H1 (cell line): ENCODE data around the gene TXNDC5. TPM values are rescaled to one million over a fixed set of nuclear protein-coding genes. Genes with fewer than 3 reads are reported as not detected.

Experiments
- TAF1 ChIP-seq: IDR thresholded peaks from 2 replicates; pipeline ENCODE4 v1.6.1; 2011; ENCODE audit warnings: mild to moderate bottlenecking, low read depth, low read length
- polyA plus RNA-seq, 7 experiments: library from polyadenylated mRNA; depleted of rRNA in 3 of 7; stranded (reverse) in 5 of 7; unstranded in 2 of 7; fragments of >200 nt in 5 of 7; fragments of 200-250 nt in 2 of 7; gene quantifications; 1 replicate in 5 of 7; 2 replicates in 1 of 7; 4 replicates in 1 of 7; pipeline versions ENCODE4 v1.2.1 to v1.2.3, GENCODE V29; 2011 to 2013; ENCODE audit warnings: missing spikeins in 2 of 7, mixed read lengths in 2 of 7
- total RNA-seq: library from RNA; stranded (reverse); fragmentation: NEBNext Ultra II Directional; extraction: Animal tissue kit (Norgen Biotek cat#: 25700); gene quantifications from 2 replicates; pipeline ENCODE4 v1.2.1, GENCODE V29; 2021

Gene TXNDC5
- total and polyA plus RNA-seq, 2 of the 8 experiments (the other 6 are each of a cell fraction or from before 2014, with no cell fraction given): 114 to 172 TPM

DNA sequence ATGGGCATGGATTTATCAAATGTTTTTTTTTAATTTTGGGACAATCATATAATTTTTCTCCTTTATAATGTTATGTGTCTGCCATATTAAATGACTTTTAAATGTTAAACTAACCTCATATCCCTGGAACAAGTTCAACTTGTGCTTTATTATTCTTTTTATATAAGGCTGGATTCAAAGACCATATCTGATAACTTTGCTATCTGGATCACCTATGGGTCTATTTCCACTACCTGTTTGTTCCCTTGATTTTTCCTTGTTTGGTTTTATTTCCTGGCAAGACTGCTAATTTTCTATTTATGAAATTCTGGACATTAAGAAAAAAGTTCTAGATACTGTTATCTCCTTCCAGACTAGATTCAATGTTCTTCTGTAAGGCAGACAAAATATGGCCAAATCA lies 58.8 kb downstream of the TXNDC5 start (continued):
- TF ChIP-seq TAF1: no peak
